Stimulated activated CD8-positive, alpha-beta memory T cell treated with anti-CD3 and anti-CD28 coated beads, Interleukin-7, amount 100 ng/mL, for 4 hours (primary cell): Measurements from ENCODE around the gene IFNA8.
"Not testable (repeated sequence)": the region's sequence is repeated elsewhere in the genome, so short reads cannot be mapped to it uniquely, and the experiment has no call there.

Experiments used
- DNase-seq, 2 donors: peaks; one replicate each; pipeline ENCODE4 v3.0.0-alpha.2; 2020; ENCODE audit warnings: low read depth in 2 of 2

Gene IFNA8

GRCh38 chr9:21408817-21409216 is at the start of gene IFNA8:
Gene IFNA8, plus strand, starts transcription at chr9:21409117. Its CDS starts 60 bp downstream, at chr9:21409177.
- DNase-seq: no peak

- DNase-seq: no peak
These were observed 46.6 kb upstream of the IFNA8 start for GRCh38 chr9:21362287-21362686.

GRCh38 chr9:21367169-21367568 is 41.7 kb upstream of the IFNA8 start:
- DNase-seq: not testable (repeated sequence)

- no peak for DNase-seq
These were observed 41.0 kb upstream of the IFNA8 start, which contains the start of gene IFNA13 for GRCh38 chr9:21367957-21368356. Gene IFNA13, minus strand, starts transcription at chr9:21368057. Its CDS starts 47 bp downstream, at chr9:21368010.

- DNase-seq: not testable (repeated sequence)
These were observed 37.5 kb upstream of the IFNA8 start for GRCh38 chr9:21371467-21371866.

DNA sequence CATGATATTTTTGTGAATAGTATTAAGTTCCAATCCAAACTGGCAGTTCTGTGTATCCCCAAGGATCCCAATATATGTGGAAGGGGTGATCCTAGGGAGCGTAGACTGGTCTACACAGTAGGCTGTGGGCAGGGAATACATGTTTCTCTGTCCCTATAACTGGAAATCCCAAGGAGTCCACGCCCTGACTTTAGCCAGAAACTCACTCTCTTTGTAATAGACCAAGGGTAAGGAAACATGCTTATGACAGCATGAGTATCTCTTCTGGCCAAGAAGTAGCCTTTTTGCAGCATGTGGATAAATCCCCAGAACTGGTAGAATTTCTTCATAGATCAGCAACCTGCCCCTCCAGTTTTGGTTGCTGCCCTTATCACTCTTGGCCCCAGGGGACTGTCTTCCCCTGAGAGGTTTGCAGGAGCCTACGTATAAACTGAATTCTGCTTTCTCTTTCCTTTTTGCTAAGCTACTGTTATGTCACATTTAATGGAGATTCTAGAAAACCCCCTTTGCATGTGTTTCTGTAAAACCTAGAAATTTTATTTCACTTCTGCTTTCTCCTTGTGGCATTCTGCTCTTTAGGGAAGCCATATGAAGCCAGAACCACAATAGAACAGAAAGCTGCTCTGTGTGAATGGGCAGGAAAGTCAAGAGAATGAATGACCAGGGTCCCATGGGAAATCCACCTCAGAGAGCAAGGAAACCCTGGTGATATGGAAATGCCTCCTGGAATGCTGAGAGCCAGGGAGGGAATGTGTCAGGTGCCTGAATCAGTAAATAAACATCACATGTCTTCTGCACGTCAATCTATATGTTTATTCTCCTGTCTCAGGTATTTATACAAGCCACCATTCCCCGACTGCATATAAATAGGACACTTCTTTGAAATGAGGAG is 27.2 kb upstream of the IFNA8 start:
- no peak for DNase-seq

DNA sequence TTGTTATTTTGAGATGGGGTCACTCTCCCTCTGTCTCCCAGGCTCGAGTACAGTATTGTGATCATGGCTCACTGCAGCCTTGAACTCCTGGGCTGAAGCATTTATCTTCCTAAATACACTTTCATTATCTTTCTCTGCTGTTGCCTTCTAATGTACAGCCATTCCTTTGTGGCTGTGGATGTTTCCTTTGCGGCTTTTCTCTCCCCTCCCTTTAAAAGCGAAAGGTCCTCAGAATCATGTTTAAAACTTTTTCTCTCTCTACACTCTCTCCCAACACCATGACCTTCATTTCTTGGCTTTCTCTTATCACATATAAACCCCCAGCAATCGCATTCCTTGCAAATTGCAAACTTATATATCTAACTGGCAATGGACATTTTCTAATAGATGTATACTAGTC is 25.3 kb upstream of the IFNA8 start:
- no peak for DNase-seq

DNA sequence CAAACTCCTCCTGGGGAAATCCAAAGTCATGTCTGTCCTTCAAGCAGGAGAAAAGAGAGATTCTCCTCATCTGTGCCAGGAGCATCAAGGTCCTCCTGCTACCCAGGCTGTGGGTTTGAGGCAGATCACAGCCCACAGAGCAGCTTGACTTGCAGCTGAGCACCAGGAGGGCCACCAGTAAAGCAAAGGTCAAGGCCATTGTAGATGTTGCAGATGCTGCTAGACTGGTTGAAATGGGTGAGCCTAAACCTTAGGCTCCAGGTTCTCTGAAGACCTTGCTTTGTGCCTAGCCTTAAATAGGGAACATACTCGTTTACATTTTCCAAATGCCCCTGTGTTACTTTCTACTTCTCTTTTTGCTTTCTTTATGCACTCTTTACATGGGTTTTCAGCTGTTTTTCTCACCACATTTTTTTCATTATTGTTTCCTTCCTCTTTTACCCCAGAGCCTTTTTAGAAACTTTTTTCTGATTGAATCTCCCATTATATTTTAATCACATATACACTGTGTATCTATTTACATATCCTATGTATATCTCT is 23.7 kb upstream of the IFNA8 start, which contains the start of gene IFNA2:
Gene IFNA2, minus strand, starts transcription at position 268 of the 540 bp plus-strand sequence. Its CDS starts 69 bp downstream, at position 199.
- no peak for DNase-seq

DNA sequence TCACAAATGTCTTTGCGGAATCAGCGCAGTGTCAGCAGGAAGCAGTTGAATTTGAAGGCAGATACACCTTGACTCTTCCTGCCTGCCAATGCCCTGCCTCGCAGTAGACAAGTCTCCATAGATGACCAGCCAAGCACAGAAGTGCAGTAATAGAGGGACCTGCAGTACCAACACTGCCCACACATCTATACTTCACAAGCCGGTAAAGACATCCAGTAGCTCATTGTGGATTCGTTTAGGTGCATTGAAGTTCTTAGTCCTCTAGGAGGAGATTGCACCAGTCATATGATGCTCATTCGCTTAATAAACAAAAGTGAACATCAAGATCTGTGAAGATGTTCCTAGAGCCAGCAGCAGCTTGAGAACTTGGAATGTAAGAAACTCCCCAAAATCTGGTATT is 16.6 kb upstream of the IFNA8 start:
- DNase-seq: no peak

DNA sequence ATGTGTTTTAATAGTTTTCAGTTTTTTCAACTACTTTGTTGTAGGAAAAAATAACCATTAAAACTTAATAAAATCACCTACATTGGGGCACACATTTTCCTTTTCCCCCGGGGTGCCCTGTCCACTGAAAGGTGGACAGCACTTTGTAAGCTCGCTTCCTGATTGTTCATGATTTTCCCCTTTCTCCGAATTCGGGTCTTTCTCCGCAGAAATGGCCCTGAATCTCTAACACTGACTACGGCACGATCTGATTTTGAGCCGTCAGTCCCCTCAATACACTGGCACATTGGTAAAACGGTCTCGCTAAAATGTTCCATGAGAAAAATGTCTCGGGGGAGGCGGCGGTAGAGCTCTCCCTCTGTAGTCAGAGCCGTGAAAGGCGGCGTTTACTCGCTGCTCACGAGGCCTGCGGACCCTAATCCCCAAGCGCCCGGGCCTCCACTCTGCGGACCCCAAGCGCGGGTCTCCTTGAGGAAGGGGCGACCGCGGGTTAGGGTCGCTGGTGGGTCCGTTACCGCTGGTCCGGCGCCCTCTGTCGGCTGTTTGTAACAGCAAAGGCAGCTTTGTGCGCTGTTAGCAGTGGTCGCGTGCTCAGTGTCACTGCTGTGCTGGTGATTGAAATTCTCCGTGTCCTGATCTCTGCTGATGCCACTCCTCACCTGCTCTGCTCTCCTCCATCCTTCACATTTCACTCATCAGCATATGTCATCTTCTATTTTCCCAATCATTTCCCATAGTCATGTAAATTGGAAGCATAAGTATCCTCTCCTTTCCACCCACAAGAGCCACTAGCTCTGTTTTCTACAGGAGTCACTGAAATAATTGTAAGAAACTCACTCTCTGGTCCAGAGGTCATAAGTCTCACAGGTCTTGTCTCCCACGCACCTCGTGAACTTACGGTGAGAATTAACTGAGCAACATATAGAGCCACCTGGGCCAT is 12.9 kb upstream of the IFNA8 start:
- DNase-seq: peak; percentile 25 to 37

- DNase-seq: no peak
These were observed 9.9 kb upstream of the IFNA8 start for GRCh38 chr9:21398955-21399489.

- no peak for DNase-seq
These were observed 9.0 kb upstream of the IFNA8 start for GRCh38 chr9:21399956-21400355.

GRCh38 chr9:21402386-21403251 is 6.3 kb upstream of the IFNA8 start:
- DNase-seq: no peak

DNA sequence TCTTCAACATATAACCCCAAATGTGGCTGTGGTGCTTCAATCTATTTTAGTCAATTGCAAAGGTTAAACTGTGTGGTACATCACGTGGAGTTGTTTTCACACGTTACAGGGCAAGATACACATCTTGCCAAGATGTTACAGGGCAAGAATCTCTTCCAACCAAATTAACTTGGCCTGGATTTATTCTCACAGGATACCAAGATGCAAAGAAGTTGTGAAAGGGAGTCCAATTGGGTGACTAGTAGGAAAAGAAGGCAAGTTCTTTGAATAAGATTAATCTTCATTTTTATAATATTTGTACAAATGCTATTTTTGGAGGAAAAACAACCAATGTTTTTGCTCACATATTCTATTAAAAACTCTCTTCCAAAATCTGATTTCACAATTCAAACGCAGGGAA is 4.8 kb upstream of the IFNA8 start:
- DNase-seq: no peak

DNA sequence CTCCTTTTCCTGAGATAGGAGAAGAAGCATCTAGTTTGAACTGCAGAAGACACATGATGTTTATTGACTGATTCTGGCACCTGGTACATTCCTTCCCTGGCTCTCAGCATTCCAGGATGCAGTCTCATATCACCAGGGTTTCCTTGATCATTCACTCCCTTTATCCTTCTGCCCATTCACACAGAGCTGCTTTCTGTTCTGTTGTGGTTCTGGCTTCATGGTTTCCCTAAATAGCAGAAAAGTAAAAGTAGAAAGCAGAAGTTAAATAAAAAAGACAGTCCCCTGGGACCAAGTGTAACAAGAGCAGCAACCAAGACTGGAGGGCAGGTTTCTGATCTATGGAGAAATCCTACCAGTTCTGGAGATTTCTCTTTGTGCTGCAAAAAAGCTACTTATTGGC is 3.2 kb downstream of the IFNA8 start:
- no peak for DNase-seq

GRCh38 chr9:21413151-21413550 is 4.2 kb downstream of the IFNA8 start:
- DNase-seq: no peak

- DNase-seq: no peak
These were observed 4.7 kb downstream of the IFNA8 start for GRCh38 chr9:21413624-21414023.

GRCh38 chr9:21414220-21414940 is 5.5 kb downstream of the IFNA8 start:
- no peak for DNase-seq

DNA sequence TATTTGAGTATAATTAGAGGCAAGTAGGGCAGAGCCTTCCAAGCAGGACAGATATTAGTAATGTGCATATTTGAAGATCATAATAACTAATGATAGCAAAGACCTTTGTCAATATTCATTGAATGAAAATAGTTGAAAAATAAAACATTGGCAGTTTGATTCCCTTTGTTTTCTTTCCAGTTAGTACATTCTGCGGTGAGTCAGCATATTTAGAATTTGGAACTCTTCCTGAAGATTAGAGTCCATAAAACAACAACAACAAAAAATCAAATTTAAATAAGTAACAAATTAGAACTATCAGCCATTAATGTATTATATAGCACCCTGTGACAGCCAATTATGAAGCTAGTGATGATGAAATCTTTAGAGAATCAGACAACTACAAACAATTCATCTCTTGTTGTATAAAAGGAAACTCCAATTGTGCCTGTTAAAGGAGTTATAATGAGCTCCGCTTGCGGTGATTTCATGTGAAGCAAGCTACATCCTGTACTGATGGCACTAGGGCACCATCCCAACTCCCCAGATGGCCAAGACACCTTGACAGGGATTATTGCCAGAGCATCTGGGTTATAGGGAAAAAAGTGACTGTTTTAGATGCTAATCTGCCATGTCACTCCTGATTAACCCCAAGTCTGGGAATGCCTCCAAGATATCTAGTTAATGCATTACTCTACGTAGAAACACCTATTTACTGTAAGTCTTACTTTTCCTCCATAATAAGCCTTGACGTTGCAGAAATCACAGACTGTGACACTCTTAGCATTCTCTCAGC is 6.8 kb downstream of the IFNA8 start:
- no peak for DNase-seq
